IMR-90 (cell line): ENCODE data around the gene TMEM50A. TPM values are rescaled to one million over a fixed set of nuclear protein-coding genes. Genes with fewer than 3 reads are reported as not detected.
"Not testable (repeated sequence)": the region's sequence is repeated elsewhere in the genome, so short reads cannot be mapped to it uniquely, and the experiment has no call there.

Experiments used
- ATAC-seq: fragments of 200-7000 bp; cut with Tn5 transposase; 2 replicates; pipeline ENCODE4 v1.9.1; 2020; ENCODE audit warnings: low read depth, mild to moderate bottlenecking, moderate library complexity
- BruUV-seq: library from RNA; stranded (reverse); fragments of 400-500 nt; replicated peaks from 2 replicates; lab custom pipeline; 2021; lab: Mats Ljungman, UMichigan
- CTCF ChIA-PET: fragments of 300-600 bp; formaldehyde crosslinking; extraction: SDS; loops from one replicate; lab custom pipeline; 2021; ENCODE audit warnings: antibody characterized with exemption; lab: Yijun Ruan, JAX
- POLR2A ChIA-PET: fragments of 300-600 bp; sonication (Branson Sonifier 250); formaldehyde crosslinking; loops from one replicate; lab custom pipeline; 2022; ENCODE audit warnings: antibody characterized with exemption; ENCODE audit not compliant: unreplicated experiment; lab: Charles Lee
- DNase-seq: peaks from one replicate; pipeline ENCODE4 v3.0.0; 2013
- H2AFZ ChIP-seq: replicated peaks from 2 replicates; pipeline ENCODE3; 2013; ENCODE audit warnings: low read length, mild to moderate bottlenecking; ENCODE audit not compliant: poor library complexity
- H2AK5ac ChIP-seq: 2 replicates; pipeline ENCODE4 v1.6.1; 2013; ENCODE audit warnings: low read depth, low read length, inconsistent platforms
- H2AK9ac ChIP-seq: replicated peaks from 2 replicates; pipeline ENCODE3; 2013; ENCODE audit warnings: mild to moderate bottlenecking, low read depth, low read length, moderate library complexity; ENCODE audit not compliant: poor library complexity
- H2BK120ac ChIP-seq: 2 replicates; pipeline ENCODE4 v1.6.1; 2013; ENCODE audit warnings: low read depth, low read length, inconsistent platforms
- H2BK15ac ChIP-seq: 3 replicates; pipeline ENCODE4 v1.6.1; 2013; ENCODE audit warnings: low read depth, low read length, inconsistent platforms
- H2BK20ac ChIP-seq: 2 replicates; pipeline ENCODE4 v1.6.1; 2013; ENCODE audit warnings: low read depth, mild to moderate bottlenecking, inconsistent platforms, low read length, moderate library complexity
- H2BK5ac ChIP-seq: 2 replicates; pipeline ENCODE4 v1.6.1; 2013; ENCODE audit warnings: mild to moderate bottlenecking, low read depth, low read length, inconsistent platforms; ENCODE audit not compliant: poor library complexity, severe bottlenecking
- H3K14ac ChIP-seq: replicated peaks from 2 replicates; pipeline ENCODE4 v1.6.1; 2013; ENCODE audit warnings: low read depth, low read length, inconsistent platforms
- H3K18ac ChIP-seq: 2 replicates; pipeline ENCODE4 v1.6.1; 2013; ENCODE audit warnings: low read depth, low read length, control low read depth
- H3K23ac ChIP-seq: 2 replicates; pipeline ENCODE4 v1.6.1; 2013; ENCODE audit warnings: low read depth, low read length, inconsistent platforms
- H3K27ac ChIP-seq: 2 replicates; pipeline ENCODE4 v1.5.1; 2013; ENCODE audit warnings: mild to moderate bottlenecking, control low read depth, low read length; ENCODE audit not compliant: insufficient read depth
- H3K27me3 ChIP-seq: 2 replicates; pipeline ENCODE4 v1.6.1; 2013; ENCODE audit warnings: low read length; ENCODE audit not compliant: control insufficient read depth, insufficient read depth
- H3K36me3 ChIP-seq: 2 replicates; pipeline ENCODE4 v1.6.1; 2013; ENCODE audit warnings: low read length, mixed read lengths; ENCODE audit not compliant: control insufficient read depth, insufficient read depth
- H3K4ac ChIP-seq: 2 replicates; pipeline ENCODE4 v1.6.1; 2013; ENCODE audit warnings: low read depth, low read length, inconsistent platforms
- H3K4me1 ChIP-seq: 2 replicates; pipeline ENCODE4 v1.6.1; 2013; ENCODE audit warnings: low read length, mixed read lengths; ENCODE audit not compliant: control insufficient read depth, insufficient read depth
- H3K4me2 ChIP-seq: 2 replicates; pipeline ENCODE4 v1.6.1; 2013; ENCODE audit warnings: low read depth, mild to moderate bottlenecking, control low read depth, low read length, moderate library complexity
- H3K4me3 ChIP-seq: 2 replicates; pipeline ENCODE4 v1.5.1; 2013; ENCODE audit warnings: low read depth, mild to moderate bottlenecking, control low read depth, low read length, moderate library complexity; ENCODE audit not compliant: insufficient read depth
- H3K56ac ChIP-seq: 2 replicates; pipeline ENCODE4 v1.6.1; 2013; ENCODE audit warnings: low read length, inconsistent platforms; ENCODE audit not compliant: insufficient read depth; ENCODE audit errors: extremely low read depth
- H3K79me1 ChIP-seq, 2 experiments: 2 replicates each; pipeline ENCODE4 v1.6.1; 2013; ENCODE audit warnings: low read length in 2 of 2, inconsistent platforms in 1 of 2, low read depth in 1 of 2
- H3K9ac ChIP-seq: 2 replicates; pipeline ENCODE4 v1.6.1; 2013; ENCODE audit warnings: low read depth, low read length, control low read depth
- H3K9me1 ChIP-seq: 2 replicates; pipeline ENCODE4 v1.6.1; 2013; ENCODE audit warnings: low read length, inconsistent platforms; ENCODE audit not compliant: insufficient read depth
- H3K9me3 ChIP-seq: 2 replicates; pipeline ENCODE4 v1.6.1; 2013; ENCODE audit warnings: low read length; ENCODE audit not compliant: control insufficient read depth, insufficient read depth
- H4K20me1 ChIP-seq: 2 replicates; pipeline ENCODE4 v1.6.1; 2013; ENCODE audit warnings: low read length, inconsistent platforms; ENCODE audit not compliant: insufficient read depth
- H4K5ac ChIP-seq: 2 replicates; pipeline ENCODE4 v1.6.1; 2013; ENCODE audit warnings: mild to moderate bottlenecking, low read depth, low read length, control low read depth
- H4K8ac ChIP-seq, 2 experiments: 2 replicates each; pipeline ENCODE4 v1.6.1; 2013; ENCODE audit warnings: low read depth in 2 of 2, low read length in 2 of 2, control low read depth in 1 of 2, inconsistent platforms in 1 of 2
- H4K91ac ChIP-seq: 2 replicates; pipeline ENCODE4 v1.6.1; 2013; ENCODE audit warnings: low read depth, low read length, inconsistent platforms; ENCODE audit not compliant: insufficient read depth
- WGBS, 2 experiments: methylation state at CpG; one replicate each; pipeline versions ENCODE4 v1.1.5 to v1.1.7; 2013; ENCODE audit warnings: missing lambda C conversion rate in 2 of 2; ENCODE audit not compliant: insufficient read length in 1 of 2; ENCODE audit errors: extremely low coverage in 2 of 2; 5-methylcytosine and 5-hydroxymethylcytosine counted together
- dilution Hi-C: fragments of 300-500 bp; cut with HindIII; formaldehyde crosslinking; loops from one replicate; pipeline ENCODE4 v1.14.3; 2018; ENCODE audit warnings: low sequenced_read_pairs; ENCODE audit not compliant: unreplicated experiment
- in situ Hi-C: fragments of 300-500 bp; cut with MboI; formaldehyde crosslinking; loops from 3 replicates; pipeline ENCODE4 v1.14.3; 2019; ENCODE audit warnings: low sequenced_read_pairs, inconsistent platforms, mixed read lengths
- intact Hi-C: fragments of 100-400 bp; cut with micrococcal nuclease; formaldehyde crosslinking; loops from 2 replicates; pipeline ENCODE4 v1.10.0; 2022
- polyA plus RNA-seq, 3 experiments: library from polyadenylated mRNA; depleted of rRNA; stranded (reverse); fragments of >200 nt; gene quantifications; 2 replicates each; pipeline ENCODE4 v1.2.3, GENCODE V29; 2012; ENCODE audit warnings: low replicate concordance in 1 of 3
- total RNA-seq: library from RNA; depleted of rRNA; stranded (reverse); fragments of >200 nt; gene quantifications from 2 replicates; pipeline ENCODE4 v1.2.3, GENCODE V29; 2012

The TMEM50A gene
- total and polyA plus RNA-seq, 2 of the 4 experiments (the other 2 are of a cell fraction) = 48.4 to 63.9 TPM

GRCh38 chr1:25304936-25305335, 33.2 kb upstream of the TMEM50A start:
- H3K9me1 ChIP-seq, H3K56ac ChIP-seq, H2AFZ ChIP-seq, H2AK9ac ChIP-seq, H3K36me3 ChIP-seq, in situ Hi-C loops, H2BK20ac ChIP-seq, H2BK120ac ChIP-seq, ATAC-seq, intact Hi-C loops, H3K23ac ChIP-seq, H3K4me3 ChIP-seq, BruUV-seq, dilution Hi-C loops, H2BK15ac ChIP-seq, H3K4me1 ChIP-seq, H4K20me1 ChIP-seq, H2BK5ac ChIP-seq, H3K27ac ChIP-seq, H3K27me3 ChIP-seq, H3K4me2 ChIP-seq, H4K91ac ChIP-seq, H4K8ac ChIP-seq, H3K9ac ChIP-seq, H3K18ac ChIP-seq, POLR2A ChIA-PET, H2AK5ac ChIP-seq, H3K4ac ChIP-seq, DNase-seq, CTCF ChIA-PET, H4K5ac ChIP-seq, H3K14ac ChIP-seq, H3K9me3 ChIP-seq, H3K79me1 ChIP-seq: not testable (repeated sequence)
- WGBS, 2 experiments = 80% methylated on average over 1 of the region's 4 CpGs; no CpG with 5 or more reads in 1 of the 2 experiments

GRCh38 chr1:25308168-25308567, 30.0 kb upstream of the TMEM50A start:
- H3K9me1 ChIP-seq, H3K27me3 ChIP-seq, H2AFZ ChIP-seq, H2AK9ac ChIP-seq, H4K20me1 ChIP-seq, H2BK15ac ChIP-seq, H3K9ac ChIP-seq, H4K91ac ChIP-seq, CTCF ChIA-PET, H2BK120ac ChIP-seq, H3K79me1 ChIP-seq, H3K4me3 ChIP-seq, intact Hi-C loops, H3K4me1 ChIP-seq, in situ Hi-C loops, DNase-seq, dilution Hi-C loops, H3K27ac ChIP-seq, H3K18ac ChIP-seq, H2BK5ac ChIP-seq, H3K56ac ChIP-seq, H4K5ac ChIP-seq, BruUV-seq, H3K23ac ChIP-seq, H2AK5ac ChIP-seq, H3K4ac ChIP-seq, H3K4me2 ChIP-seq, H3K9me3 ChIP-seq, ATAC-seq, H3K14ac ChIP-seq, H2BK20ac ChIP-seq, H4K8ac ChIP-seq, POLR2A ChIA-PET, H3K36me3 ChIP-seq: not testable (repeated sequence)
- no CpG with 5 or more reads among the region's 1 CpG for WGBS, 2 experiments
